ENCODE results near the gene RABEP2. TPM values are rescaled to one million over a fixed set of nuclear protein-coding genes. Genes with fewer than 3 reads are reported as not detected.
A peak's percentile ranks its signal among the peaks of the same experiment; 100 is the strongest.

Gene RABEP2
- total RNA-seq, 1 experiment from 2014 or later: 17.6 TPM

DNA sequence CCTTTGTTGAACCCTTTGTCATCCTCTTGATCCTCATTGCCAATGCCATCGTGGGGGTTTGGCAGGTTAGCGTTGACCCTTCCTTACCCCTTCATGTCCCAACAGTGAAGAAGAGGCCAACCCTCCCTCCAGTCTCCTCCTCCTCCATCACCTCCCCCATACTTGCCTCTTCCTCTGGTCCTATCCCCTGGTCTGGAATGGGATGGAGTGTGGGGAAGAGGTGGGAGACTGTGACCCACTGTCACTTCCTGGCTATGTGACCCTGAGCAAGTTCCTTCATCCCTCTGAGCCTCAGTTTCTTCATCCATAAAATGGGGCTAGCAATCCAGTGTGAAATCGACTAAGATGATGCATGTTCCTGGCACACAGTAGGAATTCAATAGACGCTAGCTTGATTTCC lies 44.1 kb downstream of the RABEP2 start:
- Histone ChIP-seq H3K4me1 (ENCODE audit: insufficient read depth, low read length, poor library complexity, severe bottlenecking) (no peaks in the 10 kb centered on the region), H3K27me3 (replicated peaks; ENCODE audit: insufficient read depth, low read depth, low read length, poor library complexity) (no peaks in the 10 kb centered on the region), H3K27ac (ENCODE audit: low read depth, low read length, poor library complexity, severe bottlenecking) (no peak overlapping the region), H3K36me3 (ENCODE audit: insufficient read depth, low read length, poor library complexity, severe bottlenecking) (no peaks in the 10 kb centered on the region), H3K4me3 (ENCODE audit: low read depth, low read length, poor library complexity, severe bottlenecking) (no peak overlapping the region), H3K9me3 (ENCODE audit: low read depth, low read length, poor library complexity, severe bottlenecking) (no peaks in the 10 kb centered on the region)
- no peak for DNase-seq (ENCODE audit: low spot score)
- ChIA-PET POLR2A (ENCODE audit: low non-redundant PET) (no interaction called here), CTCF (interaction anchor here (0.6 kb wide), 1 partner anchor 53 kb away, joined by 5 read pairs; no protein-coding TSS in a partner anchor)
- intact Hi-C loops (cut with micrococcal nuclease; ENCODE audit: unreplicated experiment): no loop called here
- TF ChIP-seq, protein P1, sequence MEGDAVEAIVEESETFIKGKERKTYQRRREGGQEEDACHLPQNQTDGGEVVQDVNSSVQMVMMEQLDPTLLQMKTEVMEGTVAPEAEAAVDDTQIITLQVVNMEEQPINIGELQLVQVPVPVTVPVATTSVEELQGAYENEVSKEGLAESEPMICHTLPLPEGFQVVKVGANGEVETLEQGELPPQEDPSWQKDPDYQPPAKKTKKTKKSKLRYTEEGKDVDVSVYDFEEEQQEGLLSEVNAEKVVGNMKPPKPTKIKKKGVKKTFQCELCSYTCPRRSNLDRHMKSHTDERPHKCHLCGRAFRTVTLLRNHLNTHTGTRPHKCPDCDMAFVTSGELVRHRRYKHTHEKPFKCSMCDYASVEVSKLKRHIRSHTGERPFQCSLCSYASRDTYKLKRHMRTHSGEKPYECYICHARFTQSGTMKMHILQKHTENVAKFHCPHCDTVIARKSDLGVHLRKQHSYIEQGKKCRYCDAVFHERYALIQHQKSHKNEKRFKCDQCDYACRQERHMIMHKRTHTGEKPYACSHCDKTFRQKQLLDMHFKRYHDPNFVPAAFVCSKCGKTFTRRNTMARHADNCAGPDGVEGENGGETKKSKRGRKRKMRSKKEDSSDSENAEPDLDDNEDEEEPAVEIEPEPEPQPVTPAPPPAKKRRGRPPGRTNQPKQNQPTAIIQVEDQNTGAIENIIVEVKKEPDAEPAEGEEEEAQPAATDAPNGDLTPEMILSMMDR (conservative IDR thresholded peaks at IDR 0.05; ENCODE audit: low read depth, low read length): no peak
- TF ChIP-seq EZH2 (IDR thresholded peaks at IDR 0.05; ENCODE audit: borderline replicate concordance, low read depth, low read length, poor library complexity, severe bottlenecking): no peak
- BruUV-seq (replicated peaks): no TSS peak

DNA sequence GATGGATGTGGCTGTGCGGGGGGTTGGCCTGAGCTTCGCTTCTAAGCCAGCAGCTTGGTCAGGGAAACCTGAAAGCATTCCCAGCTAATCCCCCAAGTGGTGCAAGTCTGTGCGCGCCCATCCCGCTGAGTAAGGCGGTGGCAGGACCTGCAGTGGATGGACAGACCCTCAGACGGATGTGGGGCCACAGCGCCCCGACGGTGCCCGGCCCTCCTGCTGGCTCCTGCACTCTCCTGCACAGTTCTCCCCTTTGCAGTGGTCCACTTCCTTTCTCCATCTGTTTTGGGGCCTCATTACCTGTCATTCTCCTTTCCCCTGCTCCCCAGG lies 44.5 kb downstream of the RABEP2 start:
- no peak overlapping the region for H3K27ac ChIP-seq (ENCODE audit: low read depth, low read length, poor library complexity, severe bottlenecking)
- BruUV-seq (replicated peaks): no TSS peak
- H3K4me1 ChIP-seq (ENCODE audit: insufficient read depth, low read length, poor library complexity, severe bottlenecking): no peaks in the 10 kb centered on the region
- H3K9me3 ChIP-seq (ENCODE audit: low read depth, low read length, poor library complexity, severe bottlenecking): no peaks in the 10 kb centered on the region
- intact Hi-C loops (cut with micrococcal nuclease; ENCODE audit: unreplicated experiment): no loop called here
- ChIA-PET CTCF (interaction anchor here (0.6 kb wide), 1 partner anchor 53 kb away, joined by 5 read pairs; no protein-coding TSS in a partner anchor), POLR2A (ENCODE audit: low non-redundant PET) (no interaction called here)
- H3K4me3 ChIP-seq (ENCODE audit: low read depth, low read length, poor library complexity, severe bottlenecking): no peak overlapping the region
- TF ChIP-seq, protein P1 (conservative IDR thresholded peaks at IDR 0.05; ENCODE audit: low read depth, low read length): no peak
- H3K27me3 ChIP-seq (replicated peaks; ENCODE audit: insufficient read depth, low read depth, low read length, poor library complexity): no peaks in the 10 kb centered on the region
- no peaks in the 10 kb centered on the region for H3K36me3 ChIP-seq (ENCODE audit: insufficient read depth, low read length, poor library complexity, severe bottlenecking)
- DNase-seq (ENCODE audit: low spot score): no peak

DNA sequence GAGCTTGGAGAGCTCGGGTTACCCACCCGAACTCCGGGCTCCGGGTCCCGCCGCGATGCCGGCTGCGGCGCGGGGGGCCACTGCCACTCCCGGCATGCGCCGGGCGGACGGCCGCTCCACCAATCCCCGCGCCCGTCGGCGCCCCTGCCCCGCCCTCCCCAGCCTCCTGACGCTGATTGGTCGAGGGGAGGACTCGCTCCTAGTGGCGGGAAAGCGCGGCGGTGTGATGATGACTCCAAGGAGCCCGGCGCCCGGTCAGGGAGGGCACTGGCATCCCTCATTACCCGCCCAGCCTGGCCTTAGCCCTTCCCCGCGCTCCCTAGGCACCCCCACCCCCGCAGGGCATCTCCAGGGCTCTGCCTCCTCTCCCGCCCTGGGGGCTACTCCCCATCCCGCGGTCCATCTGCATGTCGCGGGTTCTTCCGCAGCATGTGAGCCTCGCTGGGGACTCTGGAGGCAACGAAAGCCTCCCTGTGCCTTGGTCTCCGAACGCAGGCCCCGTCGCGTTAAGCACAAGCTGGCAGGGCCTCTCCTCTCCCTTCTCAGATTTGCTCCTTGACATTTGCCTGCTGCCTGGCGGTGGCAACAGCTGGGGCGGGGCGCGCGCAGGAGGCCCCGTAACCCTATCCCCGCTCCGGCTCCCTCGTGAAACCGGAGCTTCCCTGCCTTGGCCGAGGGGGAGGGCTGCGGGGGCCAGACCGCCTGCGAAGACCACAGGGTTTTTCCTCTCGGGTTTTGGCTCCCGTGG lies 45.0 kb downstream of the RABEP2 start:
- DNase-seq (ENCODE audit: low spot score): peak; percentile 94
- H3K4me3 ChIP-seq (ENCODE audit: low read depth, low read length, poor library complexity, severe bottlenecking): peak overlapping the region; percentile 61
- no TSS peak for BruUV-seq (replicated peaks)
- POLR2A ChIA-PET (ENCODE audit: low non-redundant PET): no interaction called here
- no peaks in the 10 kb centered on the region for H3K36me3 ChIP-seq (ENCODE audit: insufficient read depth, low read length, poor library complexity, severe bottlenecking)
- H3K27me3 ChIP-seq (replicated peaks; ENCODE audit: insufficient read depth, low read depth, low read length, poor library complexity): no peaks in the 10 kb centered on the region
- TF ChIP-seq, protein P1 (conservative IDR thresholded peaks at IDR 0.05; ENCODE audit: low read depth, low read length): no peak
- no peak for TF ChIP-seq EZH2 (IDR thresholded peaks at IDR 0.05; ENCODE audit: borderline replicate concordance, low read depth, low read length, poor library complexity, severe bottlenecking)
- no peaks in the 10 kb centered on the region for H3K4me1 ChIP-seq (ENCODE audit: insufficient read depth, low read length, poor library complexity, severe bottlenecking)
- intact Hi-C loops (cut with micrococcal nuclease; ENCODE audit: unreplicated experiment): loop anchor here (10.0 kb wide), 1 partner anchor 45 kb away; the partner anchor contains the start of gene RABEP2
- peak overlapping the region; percentile 60 for H3K27ac ChIP-seq (ENCODE audit: low read depth, low read length, poor library complexity, severe bottlenecking)
- CTCF ChIA-PET: interaction anchor here (0.6 kb wide), 1 partner anchor 54 kb away, joined by 5 read pairs; no protein-coding TSS in a partner anchor
- no peaks in the 10 kb centered on the region for H3K9me3 ChIP-seq (ENCODE audit: low read depth, low read length, poor library complexity, severe bottlenecking)
